Loucy (cell line): ENCODE results near the gene TMEM164.

Experiments used
- H2AFZ ChIP-seq: fragments of 200-600 bp; sonication (generic); 2 replicates; pipeline ENCODE4 v1.6.0; 2016; ENCODE audit warnings: antibody characterized with exemption, mild to moderate bottlenecking, low read length, moderate library complexity
- H3F3A ChIP-seq: fragments of 200-600 bp; 2 replicates; pipeline ENCODE4 v1.6.0; 2016; ENCODE audit warnings: antibody characterized with exemption, low read depth, mild to moderate bottlenecking
- H3K27me3 ChIP-seq: fragments of 200-600 bp; sonication (generic); 2 replicates; pipeline ENCODE4 v1.6.1; 2014; ENCODE audit warnings: low read length, mild to moderate bottlenecking; ENCODE audit not compliant: insufficient read depth, poor library complexity, severe bottlenecking
- H3K36me3 ChIP-seq: fragments of 200-600 bp; sonication (generic); 2 replicates; pipeline ENCODE4 v1.6.1; 2016; ENCODE audit warnings: low read length; ENCODE audit not compliant: insufficient read depth
- H3K4me1 ChIP-seq: fragments of 200-600 bp; sonication (generic); 2 replicates; pipeline ENCODE4 v1.5.1; 2014; ENCODE audit warnings: low read length, mild to moderate bottlenecking; ENCODE audit not compliant: insufficient read depth, poor library complexity, severe bottlenecking
- H3K4me2 ChIP-seq: fragments of 200-600 bp; sonication (generic); 2 replicates; pipeline ENCODE4 v1.6.0; 2014; ENCODE audit warnings: antibody characterized with exemption, low read length, low read depth, mild to moderate bottlenecking; ENCODE audit not compliant: poor library complexity, severe bottlenecking
- H3K4me3 ChIP-seq: fragments of 200-600 bp; sonication (generic); 2 replicates; pipeline ENCODE4 v1.5.1; 2014; ENCODE audit warnings: low read length, mild to moderate bottlenecking, mixed read lengths; ENCODE audit not compliant: poor library complexity, severe bottlenecking
- H3K79me2 ChIP-seq: fragments of 200-600 bp; sonication (generic); 2 replicates; pipeline ENCODE4 v1.6.1; 2014; ENCODE audit warnings: low read length; ENCODE audit not compliant: insufficient read depth
- H3K9ac ChIP-seq: fragments of 200-600 bp; sonication (generic); 2 replicates; pipeline ENCODE4 v1.6.0; 2014; ENCODE audit warnings: mild to moderate bottlenecking, low read depth, low read length, moderate library complexity; ENCODE audit not compliant: poor library complexity, severe bottlenecking
- H3K9me2 ChIP-seq: fragments of 200-600 bp; sonication (generic); replicated peaks from 2 replicates; pipeline ENCODE4 v1.6.1; 2016; ENCODE audit warnings: low read depth, low read length, mixed read lengths
- H3K9me3 ChIP-seq: fragments of 200-600 bp; sonication (generic); 2 replicates; pipeline ENCODE4 v1.6.1; 2014; ENCODE audit warnings: mild to moderate bottlenecking, antibody characterized with exemption, low read length, low read depth; ENCODE audit not compliant: insufficient read depth
- H4K20me1 ChIP-seq: fragments of 200-600 bp; sonication (generic); 2 replicates; pipeline ENCODE4 v1.6.0; 2014; ENCODE audit warnings: antibody characterized with exemption, low read length, mild to moderate bottlenecking; ENCODE audit not compliant: insufficient read depth, poor library complexity, severe bottlenecking
- EZH2phosphoT487 ChIP-seq: fragments of 200-600 bp; IDR thresholded peaks from 2 replicates; pipeline ENCODE4 v1.6.1; 2018; ENCODE audit warnings: antibody characterized with exemption, mild to moderate bottlenecking, moderate library complexity, borderline replicate concordance
- TF ChIP-seq, protein P1 (sequence below): fragments of 200-600 bp; sonication (generic); conservative IDR thresholded peaks from 2 replicates; pipeline ENCODE4 v1.5.1; 2014; ENCODE audit warnings: mild to moderate bottlenecking, antibody characterized with exemption, low read length

The TMEM164 gene

DNA sequence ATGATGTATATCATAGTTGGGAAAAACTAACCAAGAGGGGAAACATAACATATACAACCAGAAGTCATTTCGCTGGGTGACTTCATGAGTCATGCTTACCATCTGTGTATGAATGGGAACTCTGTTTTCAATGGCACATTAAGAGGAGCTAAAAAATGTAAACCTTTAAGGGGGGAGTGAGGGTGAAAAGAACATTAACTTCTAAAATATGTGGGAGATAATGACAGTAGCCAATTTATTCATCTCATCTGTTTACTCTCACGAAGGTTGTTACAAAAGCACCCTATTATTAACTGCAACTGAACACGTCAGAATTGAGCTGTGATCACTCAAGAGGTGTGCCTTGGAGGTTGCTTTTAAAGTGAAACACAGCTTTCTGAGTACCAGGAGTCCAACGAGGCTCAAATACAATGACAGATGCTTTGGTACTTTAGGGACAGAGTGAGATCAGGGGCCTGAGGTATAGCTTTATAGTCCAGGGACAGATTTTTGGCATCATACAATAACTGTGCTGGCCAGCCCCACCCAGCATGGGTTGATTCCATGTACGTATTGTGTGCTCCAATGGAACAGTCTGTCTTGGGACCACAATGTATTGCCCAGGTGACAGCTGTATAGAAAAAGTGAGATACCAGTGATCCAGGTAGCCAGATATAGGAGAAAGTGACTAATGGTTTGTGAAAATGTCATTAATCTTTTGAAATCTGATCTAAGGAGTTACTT is 207.7 kb downstream of the TMEM164 start:
- Histone ChIP-seq H2AFZ (no peak overlapping the region), H3K27me3 (no peaks in the 10 kb centered on the region), H4K20me1 (no peaks in the 10 kb centered on the region), H3F3A (no peaks in the 10 kb centered on the region), H3K4me3 (no peak overlapping the region), H3K4me2 (no peak overlapping the region), H3K9ac (no peak overlapping the region), H3K4me1 (no peaks in the 10 kb centered on the region), H3K9me3 (no peaks in the 10 kb centered on the region), H3K79me2 (no peaks in the 10 kb centered on the region), H3K9me2 (no peaks in the 10 kb centered on the region), H3K36me3 (no peaks in the 10 kb centered on the region)
- TF ChIP-seq EZH2phosphoT487: no peak
- TF ChIP-seq, protein P1, sequence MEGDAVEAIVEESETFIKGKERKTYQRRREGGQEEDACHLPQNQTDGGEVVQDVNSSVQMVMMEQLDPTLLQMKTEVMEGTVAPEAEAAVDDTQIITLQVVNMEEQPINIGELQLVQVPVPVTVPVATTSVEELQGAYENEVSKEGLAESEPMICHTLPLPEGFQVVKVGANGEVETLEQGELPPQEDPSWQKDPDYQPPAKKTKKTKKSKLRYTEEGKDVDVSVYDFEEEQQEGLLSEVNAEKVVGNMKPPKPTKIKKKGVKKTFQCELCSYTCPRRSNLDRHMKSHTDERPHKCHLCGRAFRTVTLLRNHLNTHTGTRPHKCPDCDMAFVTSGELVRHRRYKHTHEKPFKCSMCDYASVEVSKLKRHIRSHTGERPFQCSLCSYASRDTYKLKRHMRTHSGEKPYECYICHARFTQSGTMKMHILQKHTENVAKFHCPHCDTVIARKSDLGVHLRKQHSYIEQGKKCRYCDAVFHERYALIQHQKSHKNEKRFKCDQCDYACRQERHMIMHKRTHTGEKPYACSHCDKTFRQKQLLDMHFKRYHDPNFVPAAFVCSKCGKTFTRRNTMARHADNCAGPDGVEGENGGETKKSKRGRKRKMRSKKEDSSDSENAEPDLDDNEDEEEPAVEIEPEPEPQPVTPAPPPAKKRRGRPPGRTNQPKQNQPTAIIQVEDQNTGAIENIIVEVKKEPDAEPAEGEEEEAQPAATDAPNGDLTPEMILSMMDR: no peak

DNA sequence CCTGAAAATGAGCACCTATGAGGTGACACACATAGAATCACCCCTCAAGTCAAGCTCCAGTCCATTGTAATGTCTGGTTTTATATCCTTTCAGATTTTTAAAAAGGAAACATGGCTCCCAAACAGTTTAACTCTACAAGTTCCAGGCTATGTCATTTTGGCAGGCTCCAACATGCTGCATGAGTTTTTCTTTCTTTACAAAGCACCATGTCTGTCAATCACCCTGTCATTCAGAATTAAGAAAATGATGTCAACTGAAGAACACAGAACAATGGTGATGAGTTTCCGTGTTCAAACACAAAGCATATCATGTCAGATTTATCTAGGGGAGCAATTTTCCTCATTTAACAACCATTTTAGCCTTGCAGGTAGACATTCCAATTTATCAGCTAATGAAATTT is 208.4 kb downstream of the TMEM164 start:
- no peak overlapping the region for H3K4me2 ChIP-seq
- H3K4me3 ChIP-seq: no peak overlapping the region
- no peaks in the 10 kb centered on the region for H3K79me2 ChIP-seq
- peaks cover under 1% of the 10 kb centered on the region for H3K4me1 ChIP-seq
- no peaks in the 10 kb centered on the region for H4K20me1 ChIP-seq
- no peaks in the 10 kb centered on the region for H3F3A ChIP-seq
- H2AFZ ChIP-seq: no peak overlapping the region
- no peak for TF ChIP-seq EZH2phosphoT487
- TF ChIP-seq, protein P1: no peak
- H3K36me3 ChIP-seq: no peaks in the 10 kb centered on the region
- no peaks in the 10 kb centered on the region for H3K9me2 ChIP-seq
- H3K27me3 ChIP-seq: no peaks in the 10 kb centered on the region
- H3K9ac ChIP-seq: no peak overlapping the region
- H3K9me3 ChIP-seq: no peaks in the 10 kb centered on the region

DNA sequence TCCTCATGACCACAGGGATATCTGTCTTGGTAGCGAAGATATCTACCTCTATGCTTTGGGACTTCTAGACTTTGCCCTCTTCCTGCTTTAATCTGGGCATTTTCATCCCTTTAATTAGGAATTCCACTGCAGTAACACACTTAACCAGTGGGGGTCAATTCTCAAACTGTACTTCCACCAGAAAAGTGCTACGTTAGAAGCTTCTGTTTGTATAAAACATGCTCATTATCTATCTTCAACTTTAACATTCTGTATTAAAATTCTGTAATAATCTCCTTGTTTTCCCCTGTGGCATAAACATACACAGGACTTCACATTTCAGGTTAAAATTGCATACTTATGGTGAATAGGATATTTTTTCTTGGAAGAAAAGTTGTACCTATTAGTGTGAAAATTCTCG is 209.4 kb downstream of the TMEM164 start:
- H3K79me2 ChIP-seq: no peaks in the 10 kb centered on the region
- H4K20me1 ChIP-seq: no peaks in the 10 kb centered on the region
- no peaks in the 10 kb centered on the region for H3K9me3 ChIP-seq
- H3K4me2 ChIP-seq: no peak overlapping the region
- H2AFZ ChIP-seq: no peak overlapping the region
- H3K9ac ChIP-seq: no peak overlapping the region
- TF ChIP-seq, protein P1: peak; percentile 33; the same call in 1 of the 2 replicates
- TF ChIP-seq EZH2phosphoT487: no peak
- no peaks in the 10 kb centered on the region for H3K36me3 ChIP-seq
- no peaks in the 10 kb centered on the region for H3K9me2 ChIP-seq
- no peak overlapping the region for H3K4me3 ChIP-seq
- H3K27me3 ChIP-seq: no peaks in the 10 kb centered on the region
- H3F3A ChIP-seq: no peaks in the 10 kb centered on the region
- peaks cover 8% of the 10 kb centered on the region for H3K4me1 ChIP-seq
